Upper lobe of right lung (tissue), 1 donor: Measurements from ENCODE around the gene RAPGEF6. TPM values are rescaled to one million over a fixed set of nuclear protein-coding genes. Genes with fewer than 3 reads are reported as not detected.
A peak's percentile ranks its signal among the peaks of the same experiment; 100 is the strongest.

Source experiments
- ATAC-seq: fragments of 200-7000 bp; cut with Tn5 transposase; one replicate; pipeline ENCODE4 v1.9.1; 2020; ENCODE audit warnings: mild to moderate bottlenecking, moderate library complexity
- DNase-seq: peaks from one replicate; pipeline ENCODE4 v3.0.0-alpha.2; 2020
- H3K27ac ChIP-seq: fragments of 200-600 bp; one replicate; pipeline ENCODE4 v1.8.0; 2022
- H3K27me3 ChIP-seq: fragments of 200-600 bp; one replicate; pipeline ENCODE4 v1.8.0; 2022; ENCODE audit warnings: mild to moderate bottlenecking
- H3K36me3 ChIP-seq: fragments of 200-600 bp; one replicate; pipeline ENCODE4 v1.8.0; 2022
- H3K4me1 ChIP-seq: fragments of 200-600 bp; one replicate; pipeline ENCODE4 v1.8.0; 2022
- H3K4me3 ChIP-seq: fragments of 200-600 bp; one replicate; pipeline ENCODE4 v1.8.0; 2022; ENCODE audit warnings: mild to moderate bottlenecking
- H3K9me3 ChIP-seq: fragments of 200-600 bp; one replicate; pipeline ENCODE4 v1.8.0; 2022
- CTCF ChIP-seq: fragments of 200-600 bp; IDR thresholded peaks from one replicate; pipeline ENCODE4 v1.8.0; 2022; ENCODE audit warnings: antibody characterized with exemption
- intact Hi-C: fragments of 100-400 bp; cut with DNase I; formaldehyde crosslinking; loops from one replicate; pipeline ENCODE4 v1.11.0; 2022
- total RNA-seq: library from RNA; stranded (reverse); fragmentation: NEBNext Ultra II Directional; extraction: Animal tissue kit (Norgen Biotek cat#: 25700); gene quantifications from one replicate; pipeline ENCODE4 v1.2.1, GENCODE V29; 2021
- donor health status: DM: no; HTN: yes; CAD: no; lungs with severe emphysema.

RAPGEF6 gene
- total RNA-seq, 1 donor from 2014 or later = 27.2 TPM

- DNase-seq (no peak), ATAC-seq (peak; percentile 45)
- Histone ChIP-seq H3K27ac (peak overlapping the region; percentile 58), H3K9me3 (no peaks in the 10 kb centered on the region), H3K4me1 (no peaks in the 10 kb centered on the region), H3K27me3 (no peaks in the 10 kb centered on the region), H3K4me3 (no peak overlapping the region), H3K36me3 (peaks cover 54% of the 10 kb centered on the region)
- no peak for TF ChIP-seq CTCF
- intact Hi-C loops = no loop called here
Measured at GRCh38 chr5:131436081-131436480, 198.9 kb downstream of the RAPGEF6 start.

- Histone ChIP-seq H3K36me3 (peaks cover 48% of the 10 kb centered on the region), H3K27ac (no peak overlapping the region), H3K4me3 (no peak overlapping the region), H3K4me1 (no peaks in the 10 kb centered on the region), H3K9me3 (no peaks in the 10 kb centered on the region), H3K27me3 (no peaks in the 10 kb centered on the region)
- DNase-seq (no peak), ATAC-seq (no peak)
- intact Hi-C loops = no loop called here
- no peak for TF ChIP-seq CTCF
Measured at GRCh38 chr5:131433109-131433508, 201.9 kb downstream of the RAPGEF6 start.

- Histone ChIP-seq H3K9me3 (no peaks in the 10 kb centered on the region), H3K4me1 (no peaks in the 10 kb centered on the region), H3K36me3 (peaks cover 46% of the 10 kb centered on the region), H3K4me3 (no peak overlapping the region), H3K27me3 (no peaks in the 10 kb centered on the region), H3K27ac (no peak overlapping the region)
- intact Hi-C loops = no loop called here
- ATAC-seq (no peak), DNase-seq (no peak)
- TF ChIP-seq CTCF = no peak
Measured at GRCh38 chr5:131431794-131432193, 203.2 kb downstream of the RAPGEF6 start.

GRCh38 chr5:131430794-131431193 lies 204.2 kb downstream of the RAPGEF6 start:
- Histone ChIP-seq H3K27me3 (no peaks in the 10 kb centered on the region), H3K27ac (no peak overlapping the region), H3K36me3 (peaks cover 50% of the 10 kb centered on the region), H3K4me3 (no peak overlapping the region), H3K4me1 (no peaks in the 10 kb centered on the region), H3K9me3 (no peaks in the 10 kb centered on the region)
- intact Hi-C loops = no loop called here
- no peak for TF ChIP-seq CTCF
- ATAC-seq (no peak), DNase-seq (no peak)

- intact Hi-C loops = no loop called here
Measured at GRCh38 chr5:131426011-131426410, 209.0 kb downstream of the RAPGEF6 start.

More at GRCh38 chr5:131426011-131426410, 209.0 kb downstream of the RAPGEF6 start:
- ATAC-seq = no peak
- H3K4me3 ChIP-seq = no peak overlapping the region
- DNase-seq = no peak
- H3K9me3 ChIP-seq = no peaks in the 10 kb centered on the region
- peaks cover 47% of the 10 kb centered on the region for H3K36me3 ChIP-seq
- H3K27ac ChIP-seq = no peak overlapping the region
- H3K4me1 ChIP-seq = no peaks in the 10 kb centered on the region
- H3K27me3 ChIP-seq = no peaks in the 10 kb centered on the region
- no peak for TF ChIP-seq CTCF
